Progenitor cell of endocrine pancreas (in vitro differentiated cells): Measurements from ENCODE around the gene CELF6. TPM values are rescaled to one million over a fixed set of nuclear protein-coding genes. Genes with fewer than 3 reads are reported as not detected.

ENCODE experiments used
- DNase-seq: peaks from one replicate; pipeline ENCODE4 v3.0.0; 2021; ENCODE audit warnings: low spot score; ENCODE audit not compliant: unreplicated experiment
- H3K27ac Mint-ChIP-seq: 2 replicates; pipeline ENCODE4 v1.8.0; 2021; ENCODE audit warnings: mild to moderate bottlenecking, moderate library complexity, mixed read lengths
- H3K27me3 Mint-ChIP-seq: 2 replicates; pipeline ENCODE4 v1.8.0; 2021; ENCODE audit warnings: mixed read lengths
- H3K36me3 Mint-ChIP-seq: 2 replicates; pipeline ENCODE4 v1.8.0; 2022; ENCODE audit warnings: mixed read lengths; ENCODE audit not compliant: insufficient read depth
- H3K4me1 Mint-ChIP-seq: 2 replicates; pipeline ENCODE4 v1.8.0; 2021; ENCODE audit warnings: low read depth, mixed read lengths
- H3K4me3 Mint-ChIP-seq: 2 replicates; pipeline ENCODE4 v1.8.0; 2021; ENCODE audit warnings: low read depth, mild to moderate bottlenecking, moderate library complexity, mixed read lengths
- H3K9me3 Mint-ChIP-seq: 2 replicates; pipeline ENCODE4 v1.8.0; 2021; ENCODE audit warnings: low read depth, mixed read lengths
- total RNA-seq: library from RNA; stranded (reverse); gene quantifications from 2 replicates; pipeline ENCODE4 v1.2.1, GENCODE V29; 2021
- TF ChIP-seq, protein P1 (sequence below): fragments of 200-600 bp; sonication (generic); IDR thresholded peaks from one replicate; pipeline ENCODE4 v1.5.0; 2021; ENCODE audit warnings: antibody characterized with exemption, mild to moderate bottlenecking; ENCODE audit not compliant: unreplicated experiment

CELF6 gene
- total RNA-seq, 1 donor from 2014 or later: 1.4 TPM

DNA sequence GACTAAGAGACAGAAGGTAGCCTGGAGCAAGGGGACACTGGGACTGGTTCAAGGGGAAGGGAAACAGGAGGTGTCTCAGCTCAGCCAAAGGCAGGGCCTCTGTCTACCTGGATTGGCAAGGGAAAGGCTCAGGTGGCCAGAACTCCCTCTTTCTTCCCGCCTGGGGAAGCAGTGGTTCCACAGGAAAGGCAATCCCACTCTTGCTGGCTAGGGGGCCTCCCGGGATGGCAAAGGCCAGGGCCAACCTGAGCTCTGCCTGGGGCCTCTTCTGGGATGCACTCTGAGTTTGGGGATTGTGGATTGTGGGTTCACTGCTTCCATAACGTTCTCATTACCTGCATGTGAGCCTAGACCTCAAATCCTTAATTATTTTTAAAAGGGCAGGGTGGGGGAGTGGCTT is 34.6 kb downstream of the CELF6 start:
- no peaks in the 10 kb centered on the region for H3K27me3 Mint-ChIP-seq
- no peak overlapping the region for H3K4me3 Mint-ChIP-seq

DNA sequence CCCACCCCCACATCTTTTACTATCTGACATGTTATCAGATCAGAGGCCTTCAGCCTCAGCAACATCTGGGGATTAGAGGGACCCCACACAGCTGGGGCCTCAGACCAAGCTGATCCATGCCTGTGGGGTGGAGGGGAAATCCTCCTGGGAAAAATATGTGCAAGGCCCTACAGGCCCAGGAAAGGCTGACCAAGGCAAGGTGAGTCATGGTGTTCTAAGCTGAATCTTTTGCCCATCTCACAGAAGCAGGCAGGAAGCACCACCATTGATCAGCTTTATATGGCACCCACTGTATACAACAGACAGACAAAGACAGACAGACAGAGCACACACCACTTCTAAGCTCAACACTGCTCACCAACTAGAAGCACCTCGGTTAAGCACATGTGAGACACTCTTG is 35.2 kb downstream of the CELF6 start:
- Mint-ChIP-seq H3K4me1 (no peaks in the 10 kb centered on the region), H3K27me3 (no peaks in the 10 kb centered on the region), H3K9me3 (no peaks in the 10 kb centered on the region), H3K27ac (no peak overlapping the region), H3K4me3 (no peak overlapping the region), H3K36me3 (no peaks in the 10 kb centered on the region)
- no peak for DNase-seq
- TF ChIP-seq, protein P1, sequence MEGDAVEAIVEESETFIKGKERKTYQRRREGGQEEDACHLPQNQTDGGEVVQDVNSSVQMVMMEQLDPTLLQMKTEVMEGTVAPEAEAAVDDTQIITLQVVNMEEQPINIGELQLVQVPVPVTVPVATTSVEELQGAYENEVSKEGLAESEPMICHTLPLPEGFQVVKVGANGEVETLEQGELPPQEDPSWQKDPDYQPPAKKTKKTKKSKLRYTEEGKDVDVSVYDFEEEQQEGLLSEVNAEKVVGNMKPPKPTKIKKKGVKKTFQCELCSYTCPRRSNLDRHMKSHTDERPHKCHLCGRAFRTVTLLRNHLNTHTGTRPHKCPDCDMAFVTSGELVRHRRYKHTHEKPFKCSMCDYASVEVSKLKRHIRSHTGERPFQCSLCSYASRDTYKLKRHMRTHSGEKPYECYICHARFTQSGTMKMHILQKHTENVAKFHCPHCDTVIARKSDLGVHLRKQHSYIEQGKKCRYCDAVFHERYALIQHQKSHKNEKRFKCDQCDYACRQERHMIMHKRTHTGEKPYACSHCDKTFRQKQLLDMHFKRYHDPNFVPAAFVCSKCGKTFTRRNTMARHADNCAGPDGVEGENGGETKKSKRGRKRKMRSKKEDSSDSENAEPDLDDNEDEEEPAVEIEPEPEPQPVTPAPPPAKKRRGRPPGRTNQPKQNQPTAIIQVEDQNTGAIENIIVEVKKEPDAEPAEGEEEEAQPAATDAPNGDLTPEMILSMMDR: no peak

More for the DNA sequence above, 34.6 kb downstream of the CELF6 start:
- Mint-ChIP-seq H3K36me3 (no peaks in the 10 kb centered on the region), H3K27ac (no peak overlapping the region), H3K9me3 (no peaks in the 10 kb centered on the region), H3K4me1 (no peaks in the 10 kb centered on the region)
- no peak for DNase-seq
- TF ChIP-seq, protein P1: no peak

DNA sequence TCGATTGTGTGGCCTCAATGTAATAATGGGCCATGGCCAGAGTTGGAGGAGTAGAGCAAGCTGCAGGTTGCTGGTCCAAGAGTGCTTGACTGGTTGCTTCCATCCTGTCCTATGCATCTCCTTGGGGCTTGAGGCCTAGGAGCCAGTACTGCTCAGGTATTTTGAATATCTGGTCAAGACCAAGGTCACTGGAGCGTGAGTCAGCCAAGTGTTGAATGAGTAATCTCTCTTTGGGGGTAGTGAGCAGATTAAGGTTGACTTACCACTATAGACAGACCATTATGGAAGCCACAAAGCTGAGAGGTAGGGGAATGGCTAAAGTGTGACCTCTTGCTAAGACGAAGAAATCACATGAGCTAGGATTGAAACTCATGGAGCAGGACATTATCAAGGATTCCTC is 38.2 kb downstream of the CELF6 start:
- Mint-ChIP-seq H3K4me3 (no peak overlapping the region), H3K36me3 (no peaks in the 10 kb centered on the region), H3K27me3 (peaks cover 10% of the 10 kb centered on the region), H3K9me3 (no peaks in the 10 kb centered on the region), H3K27ac (no peak overlapping the region), H3K4me1 (no peaks in the 10 kb centered on the region)
- DNase-seq: no peak
- TF ChIP-seq, protein P1: no peak

DNA sequence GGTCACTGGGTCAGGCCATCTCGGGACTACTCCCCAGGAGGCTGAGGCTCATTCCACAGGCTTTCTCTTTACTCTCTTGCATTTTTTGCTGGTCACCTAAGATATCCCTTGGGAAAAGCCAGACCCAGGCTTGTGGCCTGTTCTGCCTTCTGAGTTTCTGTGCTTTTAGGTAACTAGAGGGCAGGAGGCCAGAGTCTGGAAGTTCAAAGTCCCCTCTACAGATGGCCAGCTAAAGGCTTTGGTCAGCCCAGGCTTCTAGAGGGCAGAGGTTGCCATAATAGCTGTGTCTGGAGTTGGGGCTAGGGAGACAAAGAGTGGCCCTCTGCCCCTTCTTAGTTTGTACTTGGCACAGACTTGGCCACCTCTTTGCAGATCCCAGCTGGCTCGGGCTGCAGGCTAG is 39.2 kb downstream of the CELF6 start:
- no peak overlapping the region for H3K27ac Mint-ChIP-seq
- DNase-seq: no peak
- no peaks in the 10 kb centered on the region for H3K4me1 Mint-ChIP-seq
- H3K27me3 Mint-ChIP-seq: peaks cover 17% of the 10 kb centered on the region
- H3K9me3 Mint-ChIP-seq: no peaks in the 10 kb centered on the region
- H3K36me3 Mint-ChIP-seq: no peaks in the 10 kb centered on the region
- TF ChIP-seq, protein P1: no peak
- H3K4me3 Mint-ChIP-seq: no peak overlapping the region

DNA sequence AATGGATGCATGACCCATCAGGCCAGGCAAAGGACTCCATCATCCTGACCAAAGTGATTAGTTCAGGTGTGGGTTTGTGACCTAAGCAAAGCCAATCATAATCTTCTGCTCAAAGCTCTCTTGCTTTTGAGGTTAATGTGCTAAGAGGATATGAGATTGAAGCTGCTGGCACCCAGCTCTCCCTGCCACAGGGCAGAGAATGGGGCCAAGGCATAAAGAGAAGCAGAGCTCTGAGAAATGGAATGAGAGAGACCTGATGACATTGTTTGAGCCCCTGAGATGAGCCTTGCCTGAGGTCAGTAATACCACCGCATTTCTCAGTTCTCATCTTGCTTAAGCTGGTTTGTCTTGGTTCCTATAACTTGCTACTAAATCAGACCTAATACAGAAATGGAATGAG is 41.2 kb downstream of the CELF6 start:
- Mint-ChIP-seq H3K27me3 (peaks cover 28% of the 10 kb centered on the region), H3K4me1 (no peaks in the 10 kb centered on the region), H3K9me3 (no peaks in the 10 kb centered on the region), H3K36me3 (no peaks in the 10 kb centered on the region), H3K27ac (no peak overlapping the region), H3K4me3 (no peak overlapping the region)
- DNase-seq: no peak
- TF ChIP-seq, protein P1: no peak
